Measurements from ENCODE around the gene BOLA3.

DNA sequence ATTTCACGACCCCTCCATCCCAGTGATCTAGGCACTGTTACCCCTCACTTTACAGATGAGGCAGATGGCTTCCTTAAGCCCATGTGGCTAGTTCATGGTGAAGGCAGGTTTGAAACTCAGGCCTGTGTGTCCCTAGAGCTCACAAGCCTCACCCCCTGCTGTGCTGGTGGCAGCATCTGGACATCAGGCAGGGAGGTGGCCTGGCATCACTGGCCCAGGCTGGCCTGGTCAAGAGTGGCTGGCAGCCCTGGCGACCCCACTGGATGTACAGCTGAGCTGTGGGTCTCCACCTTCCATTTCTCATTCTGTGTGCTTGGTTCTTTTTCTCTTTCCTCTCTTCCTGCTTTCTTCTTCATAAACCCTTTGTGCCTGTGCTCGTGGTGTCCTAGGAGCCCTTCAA, 56.3 kb downstream of the BOLA3 start:
- TF ChIP-seq GATA3 (IDR thresholded peaks at IDR 0.05; ENCODE audit: low read depth, low read length): no peak
- TF ChIP-seq GATA2 (IDR thresholded peaks at IDR 0.05; ENCODE audit: low read depth, low read length): no peak
